ENCODE results near the gene ST6GALNAC4. TPM values are rescaled to one million over a fixed set of nuclear protein-coding genes. Genes with fewer than 3 reads are reported as not detected.
A peak's percentile ranks its signal among the peaks of the same experiment; 100 is the strongest.

The ST6GALNAC4 gene
- total and polyA plus RNA-seq, 8 donors = 3.7 to 33.6 (median 13.0) TPM

- Histone ChIP-seq H3K27me3 (no peaks in the 10 kb centered on the region), H3K9me3 (no peaks in the 10 kb centered on the region), H3K27ac (peak overlapping the region; percentile 5 to 99 (median 94)), H3K4me1 (peaks cover 66 to 93% (median 84%) of the 10 kb centered on the region in 4 donors), H3K36me3 (peaks cover 0 to 7% (median 0%) of the 10 kb centered on the region in 4 donors), H3K4me3 (no peak overlapping the region)
- WGBS, 5 donors = 39 to 73% (median 62%) methylated on average over 3 of the region's 3 CpGs
- TF ChIP-seq, protein P1, sequence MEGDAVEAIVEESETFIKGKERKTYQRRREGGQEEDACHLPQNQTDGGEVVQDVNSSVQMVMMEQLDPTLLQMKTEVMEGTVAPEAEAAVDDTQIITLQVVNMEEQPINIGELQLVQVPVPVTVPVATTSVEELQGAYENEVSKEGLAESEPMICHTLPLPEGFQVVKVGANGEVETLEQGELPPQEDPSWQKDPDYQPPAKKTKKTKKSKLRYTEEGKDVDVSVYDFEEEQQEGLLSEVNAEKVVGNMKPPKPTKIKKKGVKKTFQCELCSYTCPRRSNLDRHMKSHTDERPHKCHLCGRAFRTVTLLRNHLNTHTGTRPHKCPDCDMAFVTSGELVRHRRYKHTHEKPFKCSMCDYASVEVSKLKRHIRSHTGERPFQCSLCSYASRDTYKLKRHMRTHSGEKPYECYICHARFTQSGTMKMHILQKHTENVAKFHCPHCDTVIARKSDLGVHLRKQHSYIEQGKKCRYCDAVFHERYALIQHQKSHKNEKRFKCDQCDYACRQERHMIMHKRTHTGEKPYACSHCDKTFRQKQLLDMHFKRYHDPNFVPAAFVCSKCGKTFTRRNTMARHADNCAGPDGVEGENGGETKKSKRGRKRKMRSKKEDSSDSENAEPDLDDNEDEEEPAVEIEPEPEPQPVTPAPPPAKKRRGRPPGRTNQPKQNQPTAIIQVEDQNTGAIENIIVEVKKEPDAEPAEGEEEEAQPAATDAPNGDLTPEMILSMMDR (IDR thresholded peaks at IDR 0.05) = no peak
- TF ChIP-seq EP300 (IDR thresholded peaks at IDR 0.05) = no peak
- TF ChIP-seq POLR2A (IDR thresholded peaks at IDR 0.05) = no peak
- no peak for TF ChIP-seq POLR2AphosphoS5 (IDR thresholded peaks at IDR 0.05)
- intact Hi-C loops (cut with DNase I; ENCODE audit: low total_unique reads) = no loop called here
- no peak for DNase-seq
These were observed 46.2 kb upstream of the ST6GALNAC4 start for GRCh38 chr9:127963041-127963358.

GRCh38 chr9:127962278-127962677, 45.4 kb upstream of the ST6GALNAC4 start:
- H3K4me1 ChIP-seq = peaks cover 59 to 90% (median 79%) of the 10 kb centered on the region in 4 donors
- H3K27ac ChIP-seq = peak overlapping the region in 3 of 5 donors; percentile 94 to 99 (median 97)
- intact Hi-C loops (cut with DNase I; ENCODE audit: low total_unique reads) = no loop called here
- no peak for DNase-seq
- H3K9me3 ChIP-seq = no peaks in the 10 kb centered on the region
- peaks cover 0 to 7% (median 0%) of the 10 kb centered on the region in 4 donors for H3K36me3 ChIP-seq
- H3K4me3 ChIP-seq = no peak overlapping the region
- WGBS, 5 donors = 55 to 72% (median 56%) methylated on average over 2 to 3 of the region's 3 CpGs
- H3K27me3 ChIP-seq = no peaks in the 10 kb centered on the region
- TF ChIP-seq POLR2AphosphoS5 (IDR thresholded peaks at IDR 0.05) (no peak), POLR2A (IDR thresholded peaks at IDR 0.05) (no peak), EP300 (IDR thresholded peaks at IDR 0.05) (no peak)
- TF ChIP-seq, protein P1 (IDR thresholded peaks at IDR 0.05) = no peak

GRCh38 chr9:127961613-127962155, 44.8 kb upstream of the ST6GALNAC4 start:
- TF ChIP-seq POLR2AphosphoS5 (IDR thresholded peaks at IDR 0.05) = no peak
- no peak for TF ChIP-seq EP300 (IDR thresholded peaks at IDR 0.05)
- Histone ChIP-seq H3K27me3 (no peaks in the 10 kb centered on the region), H3K4me3 (no peak overlapping the region), H3K4me1 (peaks cover 55 to 90% (median 75%) of the 10 kb centered on the region in 4 donors), H3K9me3 (no peaks in the 10 kb centered on the region), H3K36me3 (peaks cover 0 to 7% (median 0%) of the 10 kb centered on the region in 4 donors), H3K27ac (peak overlapping the region in 4 of 5 donors; percentile 63 to 99 (median 96))
- 93 to 95% (median 94%) methylated on average over 13 of the region's 13 CpGs for WGBS, 5 donors
- no peak for DNase-seq
- intact Hi-C loops (cut with DNase I; ENCODE audit: low total_unique reads) = no loop called here

DNA sequence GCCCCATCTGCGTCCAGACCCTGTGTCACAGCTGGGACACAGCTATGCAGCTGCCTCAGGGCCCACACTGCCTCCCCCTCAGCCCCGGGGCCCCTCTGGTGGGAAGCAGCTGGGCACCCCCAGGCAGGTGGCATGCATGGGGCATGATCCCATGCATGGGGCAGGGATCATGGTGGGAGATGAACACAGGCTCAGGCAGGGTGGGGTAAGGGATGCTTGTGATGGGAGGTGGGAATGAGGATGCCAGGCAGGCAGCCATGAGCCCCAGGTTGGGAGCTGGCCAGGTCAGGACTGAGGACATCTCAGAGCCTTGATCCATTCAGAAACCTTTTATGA, 44.3 kb upstream of the ST6GALNAC4 start:
- Histone ChIP-seq H3K9me3 (no peaks in the 10 kb centered on the region), H3K4me1 (peaks cover 55 to 90% (median 72%) of the 10 kb centered on the region in 4 donors), H3K27ac (peak overlapping the region; percentile 12 to 99 (median 94)), H3K4me3 (no peak overlapping the region), H3K27me3 (no peaks in the 10 kb centered on the region), H3K36me3 (peaks cover 0 to 7% (median 0%) of the 10 kb centered on the region in 4 donors)
- TF ChIP-seq POLR2A (IDR thresholded peaks at IDR 0.05) (no peak), POLR2AphosphoS5 (IDR thresholded peaks at IDR 0.05) (no peak), EP300 (IDR thresholded peaks at IDR 0.05) (no peak)
- TF ChIP-seq, protein P1 (IDR thresholded peaks at IDR 0.05) = no peak
- WGBS, 5 donors = 40 to 96% (median 92%) methylated on average over 1 to 2 of the region's 2 CpGs
- DNase-seq = no peak
- intact Hi-C loops (cut with DNase I; ENCODE audit: low total_unique reads) = no loop called here

Data from stomach (tissue), 9 donors.